Measurements from ENCODE around the gene CLIP2. TPM values are rescaled to one million over a fixed set of nuclear protein-coding genes. Genes with fewer than 3 reads are reported as not detected.

CLIP2 gene
- total and polyA plus RNA-seq, 8 donors, result 20.6 to 32.8 (median 25.6) TPM

- H3K27me3 ChIP-seq, result no peaks in the 10 kb centered on the region
- DNase-seq, result no peak
- peak overlapping the region; percentile 75 to 88 for H3K27ac ChIP-seq
- TF ChIP-seq CTCF (IDR thresholded peaks at IDR 0.05), result no peak
- H3K9me3 ChIP-seq, result no peaks in the 10 kb centered on the region
- ATAC-seq, result no peak
- H3K4me3 ChIP-seq, result no peak overlapping the region
- no peaks in the 10 kb centered on the region for H3K36me3 ChIP-seq
- peaks cover 0 to 40% of the 10 kb centered on the region in 2 donors for H3K4me1 ChIP-seq
- intact Hi-C loops (cut with DNase I), result no loop called here
Observed at GRCh38 chr7:74271742-74272141, 17.5 kb upstream of the CLIP2 start.

GRCh38 chr7:74272305-74273038 lies 16.7 kb upstream of the CLIP2 start:
- Histone ChIP-seq H3K27ac (peak overlapping the region; percentile 75 to 88), H3K36me3 (no peaks in the 10 kb centered on the region), H3K4me3 (no peak overlapping the region), H3K9me3 (no peaks in the 10 kb centered on the region), H3K4me1 (peaks cover 0 to 40% of the 10 kb centered on the region in 2 donors), H3K27me3 (no peaks in the 10 kb centered on the region)
- intact Hi-C loops (cut with DNase I), result no loop called here
- TF ChIP-seq CTCF (IDR thresholded peaks at IDR 0.05), result no peak
- ATAC-seq (peak; percentile 82), DNase-seq (peak; percentile 70 to 89 (median 85))

DNA sequence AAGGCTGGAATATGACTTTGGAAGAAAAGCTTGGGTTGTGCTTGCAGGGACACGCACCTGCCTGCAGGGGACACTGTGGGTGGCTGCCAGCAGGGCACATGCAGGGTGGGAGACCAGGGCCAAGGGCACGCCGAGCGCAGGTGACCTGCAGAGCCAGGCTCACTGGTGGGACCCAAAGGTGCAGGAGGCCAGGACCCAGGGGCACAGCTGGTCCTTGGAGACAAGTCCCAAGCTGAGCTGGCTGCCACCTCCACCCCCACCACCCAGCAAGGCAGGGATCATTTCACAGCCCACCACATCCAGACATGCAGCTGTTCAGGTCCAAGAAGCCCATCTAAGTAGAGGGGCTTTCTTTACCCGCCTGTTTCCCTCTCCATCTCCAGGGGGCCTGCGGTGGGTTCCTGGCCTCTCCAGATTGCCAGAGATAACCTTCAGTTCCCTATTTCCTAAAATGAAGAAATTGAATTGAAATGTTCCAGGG lies 13.8 kb upstream of the CLIP2 start:
- no peak for DNase-seq
- Histone ChIP-seq H3K27me3 (no peaks in the 10 kb centered on the region), H3K27ac (no peak overlapping the region), H3K36me3 (no peaks in the 10 kb centered on the region), H3K9me3 (no peaks in the 10 kb centered on the region), H3K4me3 (no peak overlapping the region), H3K4me1 (peaks cover 0 to 44% of the 10 kb centered on the region in 2 donors)
- intact Hi-C loops (cut with DNase I), result no loop called here
- TF ChIP-seq CTCF (IDR thresholded peaks at IDR 0.05), result peak in 1 of 2 donors; percentile 15
- no peak for ATAC-seq

DNA sequence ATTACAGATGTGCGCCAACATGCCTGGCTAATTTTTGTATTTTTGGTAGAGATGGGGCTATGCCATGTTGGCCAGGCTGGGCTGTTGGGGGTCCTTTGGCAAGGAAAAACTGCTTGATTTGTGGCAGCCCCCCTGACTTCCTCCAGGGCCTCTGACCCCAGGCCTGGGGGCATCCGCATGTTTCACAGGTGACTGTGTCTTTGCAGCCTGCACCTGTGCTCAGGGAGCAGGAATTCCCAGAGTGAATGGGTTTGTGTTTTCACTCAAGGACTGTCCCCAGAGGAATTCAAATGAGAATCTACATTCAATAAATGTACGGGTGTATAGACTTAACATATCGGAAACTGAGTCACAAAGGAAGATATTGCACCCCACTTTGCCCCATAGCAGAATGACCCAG lies 11.6 kb upstream of the CLIP2 start:
- Histone ChIP-seq H3K27me3 (no peaks in the 10 kb centered on the region), H3K27ac (no peak overlapping the region), H3K4me1 (peaks cover 0 to 26% of the 10 kb centered on the region in 2 donors), H3K4me3 (no peak overlapping the region), H3K36me3 (no peaks in the 10 kb centered on the region), H3K9me3 (no peaks in the 10 kb centered on the region)
- intact Hi-C loops (cut with DNase I), result no loop called here
- no peak for DNase-seq
- ATAC-seq, result no peak
- no peak for TF ChIP-seq CTCF (IDR thresholded peaks at IDR 0.05)

GRCh38 chr7:74280985-74281384 lies 8.2 kb upstream of the CLIP2 start:
- Histone ChIP-seq H3K27ac (no peak overlapping the region), H3K4me3 (no peak overlapping the region), H3K4me1 (peaks cover 0 to 16% of the 10 kb centered on the region in 2 donors), H3K27me3 (no peaks in the 10 kb centered on the region), H3K36me3 (no peaks in the 10 kb centered on the region), H3K9me3 (no peaks in the 10 kb centered on the region)
- no peak for ATAC-seq
- no peak for TF ChIP-seq CTCF (IDR thresholded peaks at IDR 0.05)
- intact Hi-C loops (cut with DNase I), result no loop called here
- DNase-seq, result no peak

All from left lung (tissue), 10 donors.